ENCODE results near the gene SCNN1B. TPM values are rescaled to one million over a fixed set of nuclear protein-coding genes. Genes with fewer than 3 reads are reported as not detected.

Gene SCNN1B
- total RNA-seq, 1 experiment from 2014 or later = not detected

DNA sequence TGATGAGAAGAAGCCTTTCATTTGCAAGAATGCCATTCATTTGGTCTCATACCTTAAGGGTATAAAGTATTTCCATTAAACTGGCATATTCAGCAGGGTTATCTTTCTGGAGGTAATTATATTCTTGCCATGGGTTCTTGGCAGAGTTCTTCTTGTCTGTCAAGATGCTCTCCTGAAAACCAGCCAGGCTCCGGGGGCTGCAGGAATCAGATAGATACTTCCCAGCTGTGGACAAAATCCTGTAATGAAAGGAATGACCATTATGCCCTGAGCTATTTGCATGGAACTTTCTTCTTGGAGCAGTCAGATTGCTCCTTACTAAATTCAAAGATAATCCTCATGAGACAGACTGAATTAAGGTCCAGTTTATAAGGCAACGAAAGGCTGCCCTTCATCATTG is 103.9 kb downstream of the SCNN1B start:
- no peaks in the 10 kb centered on the region for H3K36me3 Mint-ChIP-seq (ENCODE audit: insufficient read depth, unreplicated experiment)
- BruUV-seq (replicated peaks) = no TSS peak

DNA sequence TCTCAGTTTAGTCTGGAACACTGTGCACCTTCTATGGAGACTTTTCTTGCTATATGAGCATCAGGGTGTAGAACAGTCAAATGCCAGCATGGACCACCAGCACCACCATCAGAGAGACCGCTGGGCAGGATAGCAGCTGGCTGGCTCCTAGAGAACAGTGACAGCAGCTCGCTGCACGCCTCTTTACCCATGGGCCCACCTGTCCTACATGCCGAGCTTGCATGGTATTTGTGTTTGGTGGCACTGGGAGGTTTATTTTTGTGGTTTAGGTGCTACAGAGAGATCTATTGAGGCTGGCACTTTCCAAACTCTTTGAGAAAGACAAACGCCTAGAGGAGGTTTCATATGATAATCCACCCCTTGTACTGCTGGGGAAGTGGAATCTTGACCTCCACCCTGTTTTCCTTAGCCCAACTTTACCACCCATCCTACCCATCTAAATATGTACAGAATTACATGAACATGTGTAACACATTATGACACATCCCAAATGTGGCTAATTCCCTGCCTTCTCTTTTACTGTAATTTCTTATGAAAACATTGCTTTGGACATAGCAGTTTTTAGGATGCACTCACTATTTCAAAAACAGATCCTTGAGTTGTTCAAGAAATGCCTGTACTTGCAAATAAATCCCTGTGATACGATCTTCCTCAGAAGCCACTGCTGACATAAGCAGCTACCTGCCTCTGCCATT is 104.6 kb downstream of the SCNN1B start:
- H3K27me3 Mint-ChIP-seq (ENCODE audit: insufficient read depth, unreplicated experiment) = no peaks in the 10 kb centered on the region
- no peaks in the 10 kb centered on the region for H3K9me3 Mint-ChIP-seq (ENCODE audit: unreplicated experiment)
- H3K4me1 ChIP-seq = no peaks in the 10 kb centered on the region
- H3K4me3 Mint-ChIP-seq (ENCODE audit: unreplicated experiment) = no peak overlapping the region
- ChIA-PET POLR2A (no interaction called here), CTCF (no interaction called here)
- intact Hi-C loops (cut with micrococcal nuclease; ENCODE audit: unreplicated experiment) = no loop called here
- no peak overlapping the region for H3K4me3 ChIP-seq (ENCODE audit: low read depth, low read length)
- no peaks in the 10 kb centered on the region for H3K36me3 Mint-ChIP-seq (ENCODE audit: insufficient read depth, unreplicated experiment)
- H3K4me1 Mint-ChIP-seq (ENCODE audit: low read depth, unreplicated experiment) = no peaks in the 10 kb centered on the region
- no peak for DNase-seq
- no peaks in the 10 kb centered on the region for H3K9me3 ChIP-seq
- H3K27me3 ChIP-seq (replicated peaks; ENCODE audit: control insufficient read depth, insufficient read depth, low read length) = no peaks in the 10 kb centered on the region
- TF ChIP-seq, protein P1, sequence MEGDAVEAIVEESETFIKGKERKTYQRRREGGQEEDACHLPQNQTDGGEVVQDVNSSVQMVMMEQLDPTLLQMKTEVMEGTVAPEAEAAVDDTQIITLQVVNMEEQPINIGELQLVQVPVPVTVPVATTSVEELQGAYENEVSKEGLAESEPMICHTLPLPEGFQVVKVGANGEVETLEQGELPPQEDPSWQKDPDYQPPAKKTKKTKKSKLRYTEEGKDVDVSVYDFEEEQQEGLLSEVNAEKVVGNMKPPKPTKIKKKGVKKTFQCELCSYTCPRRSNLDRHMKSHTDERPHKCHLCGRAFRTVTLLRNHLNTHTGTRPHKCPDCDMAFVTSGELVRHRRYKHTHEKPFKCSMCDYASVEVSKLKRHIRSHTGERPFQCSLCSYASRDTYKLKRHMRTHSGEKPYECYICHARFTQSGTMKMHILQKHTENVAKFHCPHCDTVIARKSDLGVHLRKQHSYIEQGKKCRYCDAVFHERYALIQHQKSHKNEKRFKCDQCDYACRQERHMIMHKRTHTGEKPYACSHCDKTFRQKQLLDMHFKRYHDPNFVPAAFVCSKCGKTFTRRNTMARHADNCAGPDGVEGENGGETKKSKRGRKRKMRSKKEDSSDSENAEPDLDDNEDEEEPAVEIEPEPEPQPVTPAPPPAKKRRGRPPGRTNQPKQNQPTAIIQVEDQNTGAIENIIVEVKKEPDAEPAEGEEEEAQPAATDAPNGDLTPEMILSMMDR (IDR thresholded peaks at IDR 0.05; ENCODE audit: insufficient read depth in 1 of 2, low read depth in 1 of 2, low read length in 1 of 2, severe bottlenecking in 1 of 2, unreplicated experiment in 1 of 2) = no peak
- H3K27ac Mint-ChIP-seq (ENCODE audit: unreplicated experiment) = no peak overlapping the region
- BruUV-seq (replicated peaks) = no TSS peak
- H3K36me3 ChIP-seq (ENCODE audit: control insufficient read depth, insufficient read depth, low read length) = no peaks in the 10 kb centered on the region

More for the DNA sequence above, 103.9 kb downstream of the SCNN1B start:
- Mint-ChIP-seq H3K4me1 (ENCODE audit: low read depth, unreplicated experiment) (no peaks in the 10 kb centered on the region), H3K4me3 (ENCODE audit: unreplicated experiment) (no peak overlapping the region), H3K27ac (ENCODE audit: unreplicated experiment) (no peak overlapping the region), H3K9me3 (ENCODE audit: unreplicated experiment) (no peaks in the 10 kb centered on the region), H3K27me3 (ENCODE audit: insufficient read depth, unreplicated experiment) (no peaks in the 10 kb centered on the region)
- Histone ChIP-seq H3K36me3 (ENCODE audit: control insufficient read depth, insufficient read depth, low read length) (no peaks in the 10 kb centered on the region), H3K9me3 (no peaks in the 10 kb centered on the region), H3K4me1 (no peaks in the 10 kb centered on the region), H3K27me3 (replicated peaks; ENCODE audit: control insufficient read depth, insufficient read depth, low read length) (no peaks in the 10 kb centered on the region), H3K4me3 (ENCODE audit: low read depth, low read length) (no peak overlapping the region)
- ChIA-PET POLR2A (no interaction called here), CTCF (no interaction called here)
- intact Hi-C loops (cut with micrococcal nuclease; ENCODE audit: unreplicated experiment) = no loop called here
- TF ChIP-seq, protein P1 (IDR thresholded peaks at IDR 0.05; ENCODE audit: insufficient read depth in 1 of 2, low read depth in 1 of 2, low read length in 1 of 2, severe bottlenecking in 1 of 2, unreplicated experiment in 1 of 2) = no peak
- no peak for DNase-seq

DNA sequence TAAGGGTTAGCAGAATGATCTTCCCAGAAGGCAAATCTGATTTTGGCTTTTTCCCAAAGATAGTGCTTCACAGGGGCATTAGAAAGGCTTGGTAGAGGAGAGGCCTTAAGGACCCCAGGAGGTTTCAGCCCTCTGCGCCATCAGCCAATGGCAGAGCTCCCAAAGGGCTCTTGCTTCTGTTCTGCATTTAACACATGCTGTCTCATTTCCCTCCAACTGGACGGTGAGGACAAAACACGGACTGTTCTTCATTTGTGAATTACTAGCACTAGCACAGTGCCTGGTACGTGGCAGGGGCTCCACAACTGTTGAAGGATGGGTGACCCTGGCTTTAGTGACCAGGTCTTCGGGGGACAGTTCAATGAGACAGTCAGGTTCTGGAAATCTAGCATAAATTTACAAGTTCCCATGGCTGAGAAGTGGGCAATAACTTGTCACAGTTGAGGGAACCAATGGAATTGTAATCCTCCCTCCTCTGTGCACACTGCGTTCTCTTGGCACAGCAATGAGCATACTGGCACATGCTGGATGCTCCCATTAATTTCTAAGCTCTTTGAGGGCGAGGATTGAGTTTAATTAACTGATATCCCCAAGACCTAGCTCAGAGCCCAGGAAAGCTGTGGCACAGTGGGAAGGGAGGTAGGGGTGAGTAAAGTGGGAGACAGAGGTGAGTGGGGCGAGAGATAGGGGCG is 105.5 kb downstream of the SCNN1B start:
- Mint-ChIP-seq H3K27ac (ENCODE audit: unreplicated experiment) (no peak overlapping the region), H3K9me3 (ENCODE audit: unreplicated experiment) (no peaks in the 10 kb centered on the region), H3K4me1 (ENCODE audit: low read depth, unreplicated experiment) (no peaks in the 10 kb centered on the region), H3K36me3 (ENCODE audit: insufficient read depth, unreplicated experiment) (no peaks in the 10 kb centered on the region), H3K27me3 (ENCODE audit: insufficient read depth, unreplicated experiment) (no peaks in the 10 kb centered on the region), H3K4me3 (ENCODE audit: unreplicated experiment) (no peak overlapping the region)
- H3K27me3 ChIP-seq (replicated peaks; ENCODE audit: control insufficient read depth, insufficient read depth, low read length) = no peaks in the 10 kb centered on the region
- BruUV-seq (replicated peaks) = no TSS peak
- H3K4me1 ChIP-seq = no peaks in the 10 kb centered on the region
- intact Hi-C loops (cut with micrococcal nuclease; ENCODE audit: unreplicated experiment) = no loop called here
- DNase-seq = no peak
- TF ChIP-seq, protein P1 (IDR thresholded peaks at IDR 0.05; ENCODE audit: insufficient read depth in 1 of 2, low read depth in 1 of 2, low read length in 1 of 2, severe bottlenecking in 1 of 2, unreplicated experiment in 1 of 2) = no peak
- H3K36me3 ChIP-seq (ENCODE audit: control insufficient read depth, insufficient read depth, low read length) = no peaks in the 10 kb centered on the region
- H3K9me3 ChIP-seq = no peaks in the 10 kb centered on the region
- no peak overlapping the region for H3K4me3 ChIP-seq (ENCODE audit: low read depth, low read length)
- CTCF ChIA-PET = no interaction called here
- POLR2A ChIA-PET = no interaction called here
